ENCODE results near the gene TMEM121.
"Not testable (repeated sequence)": the region's sequence is repeated elsewhere in the genome, so short reads cannot be mapped to it uniquely, and the experiment has no call there.

Gene TMEM121

DNA sequence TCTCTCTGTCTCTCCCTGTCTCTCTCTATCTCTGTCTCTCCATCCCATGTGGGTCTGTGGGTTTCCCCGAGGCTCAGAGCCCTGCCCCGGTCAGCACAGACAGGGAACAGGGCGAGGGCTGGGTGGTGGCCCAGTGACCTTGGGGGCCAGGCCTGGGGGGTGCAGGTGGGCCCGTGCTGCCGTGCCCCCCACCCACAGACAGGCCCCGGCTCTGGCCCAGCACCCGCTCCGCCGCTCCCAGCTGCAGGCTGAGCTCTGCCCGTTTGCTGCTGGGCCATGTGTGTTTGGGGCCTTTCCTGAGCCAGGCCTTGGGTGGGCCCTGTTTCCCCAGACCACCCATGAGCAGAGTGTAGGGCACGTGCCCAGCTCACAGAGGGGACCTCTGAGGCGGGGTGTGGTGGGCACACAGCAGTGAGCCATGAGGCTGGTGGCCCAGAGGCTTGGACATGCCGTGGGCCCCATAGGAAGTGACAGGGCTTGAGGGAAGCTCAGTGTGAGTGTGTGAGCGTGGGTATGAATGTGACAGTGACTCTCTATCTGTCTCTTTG, 51.0 kb downstream of the TMEM121 start:
- Histone ChIP-seq H3K4me3 (ENCODE audit: low read depth, low read length) (no peak overlapping the region), H3K36me3 (replicated peaks) (no peaks in the 10 kb centered on the region), H3K27ac (no peak overlapping the region), H3K27me3 (replicated peaks) (no peaks in the 10 kb centered on the region)
- TF ChIP-seq, protein P1, sequence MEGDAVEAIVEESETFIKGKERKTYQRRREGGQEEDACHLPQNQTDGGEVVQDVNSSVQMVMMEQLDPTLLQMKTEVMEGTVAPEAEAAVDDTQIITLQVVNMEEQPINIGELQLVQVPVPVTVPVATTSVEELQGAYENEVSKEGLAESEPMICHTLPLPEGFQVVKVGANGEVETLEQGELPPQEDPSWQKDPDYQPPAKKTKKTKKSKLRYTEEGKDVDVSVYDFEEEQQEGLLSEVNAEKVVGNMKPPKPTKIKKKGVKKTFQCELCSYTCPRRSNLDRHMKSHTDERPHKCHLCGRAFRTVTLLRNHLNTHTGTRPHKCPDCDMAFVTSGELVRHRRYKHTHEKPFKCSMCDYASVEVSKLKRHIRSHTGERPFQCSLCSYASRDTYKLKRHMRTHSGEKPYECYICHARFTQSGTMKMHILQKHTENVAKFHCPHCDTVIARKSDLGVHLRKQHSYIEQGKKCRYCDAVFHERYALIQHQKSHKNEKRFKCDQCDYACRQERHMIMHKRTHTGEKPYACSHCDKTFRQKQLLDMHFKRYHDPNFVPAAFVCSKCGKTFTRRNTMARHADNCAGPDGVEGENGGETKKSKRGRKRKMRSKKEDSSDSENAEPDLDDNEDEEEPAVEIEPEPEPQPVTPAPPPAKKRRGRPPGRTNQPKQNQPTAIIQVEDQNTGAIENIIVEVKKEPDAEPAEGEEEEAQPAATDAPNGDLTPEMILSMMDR (IDR thresholded peaks at IDR 0.05; ENCODE audit: low read depth, low read length, missing control alignments), result no peak
- DNase-seq, result no peak
- in situ Hi-C loops (cut with HindIII; ENCODE audit: low pct_ligation_motif_present, low sequenced_read_pairs), result no loop called here

GRCh38 chr14:105578070-105578469, 51.7 kb downstream of the TMEM121 start:
- H3K27ac ChIP-seq, result no peak overlapping the region
- TF ChIP-seq, protein P1 (IDR thresholded peaks at IDR 0.05; ENCODE audit: low read depth, low read length, missing control alignments), result no peak
- H3K27me3 ChIP-seq (replicated peaks), result no peaks in the 10 kb centered on the region
- H3K36me3 ChIP-seq (replicated peaks), result no peaks in the 10 kb centered on the region
- in situ Hi-C loops (cut with HindIII; ENCODE audit: low pct_ligation_motif_present, low sequenced_read_pairs), result no loop called here
- no peak overlapping the region for H3K4me3 ChIP-seq (ENCODE audit: low read depth, low read length)
- DNase-seq, result no peak

DNA sequence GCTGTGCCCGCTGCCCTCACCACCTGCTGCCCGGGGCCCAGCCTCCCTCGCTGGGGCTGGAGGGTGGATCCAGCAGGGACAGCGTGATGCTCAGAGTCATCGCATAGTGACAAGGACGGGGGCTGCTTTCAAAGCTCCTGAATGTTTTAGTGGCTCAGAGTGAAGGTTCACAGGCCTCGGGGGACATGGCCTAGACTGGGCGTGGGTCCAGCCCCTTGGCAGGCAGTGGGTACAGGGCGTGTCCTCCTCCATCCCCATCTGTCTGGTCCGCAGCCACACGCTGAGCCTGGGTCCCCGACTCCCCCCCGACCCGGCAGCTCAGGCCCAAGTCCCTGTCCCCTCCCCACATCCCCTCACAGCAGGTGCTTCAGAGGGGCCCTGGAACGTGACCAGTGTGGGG, 52.8 kb downstream of the TMEM121 start:
- in situ Hi-C loops (cut with HindIII; ENCODE audit: low pct_ligation_motif_present, low sequenced_read_pairs); H3K27ac ChIP-seq; H3K36me3 ChIP-seq (replicated peaks); H3K27me3 ChIP-seq (replicated peaks); DNase-seq; H3K4me3 ChIP-seq (ENCODE audit: low read depth, low read length): not testable (repeated sequence)
